Tibial nerve (tissue), 4 donors: ENCODE measurements around the gene KRTAP6-3. TPM values are rescaled to one million over a fixed set of nuclear protein-coding genes. Genes with fewer than 3 reads are reported as not detected.

ENCODE experiments used
- DNase-seq, 2 donors: peaks; one replicate each; pipeline ENCODE4 v3.0.0-alpha.2; 2019; ENCODE audit warnings: low spot score in 2 of 2
- H3K27ac ChIP-seq, 4 donors: fragments of 200-600 bp; sonication (generic) in 3 of 4; one replicate each; pipeline ENCODE4 v1.5.1; 2017 to 2019; ENCODE audit warnings: mild to moderate bottlenecking in 1 of 4
- H3K27me3 ChIP-seq, 2 donors: fragments of 200-600 bp; sonication (generic) in 1 of 2; one replicate each; pipeline versions ENCODE4 v1.5.1 to v1.6.0; 2017 to 2019
- H3K36me3 ChIP-seq, 3 donors: fragments of 200-600 bp; sonication (generic); one replicate each; pipeline ENCODE4 v1.5.1; 2018 to 2019
- H3K4me1 ChIP-seq, 4 donors: fragments of 200-600 bp; sonication (generic) in 3 of 4; one replicate each; pipeline ENCODE4 v1.5.1; 2017 to 2019
- H3K4me3 ChIP-seq, 4 donors: fragments of 200-600 bp; sonication (generic) in 3 of 4; one replicate each; pipeline ENCODE4 v1.5.1; 2017 to 2019; ENCODE audit warnings: mild to moderate bottlenecking in 1 of 4, moderate library complexity in 1 of 4
- H3K9me3 ChIP-seq, 4 donors: fragments of 200-600 bp; sonication (generic) in 3 of 4; one replicate each; pipeline ENCODE4 v1.5.1; 2017 to 2019
- CTCF ChIP-seq, 5 experiments: fragments of 200-600 bp in 3 of 5; fragments of 450-650 bp in 2 of 5; sonication (generic) in 3 of 5; IDR thresholded peaks; one replicate each; pipeline ENCODE4 v1.5.1; 2016 to 2019; ENCODE audit warnings: antibody characterized with exemption in 5 of 5, mild to moderate bottlenecking in 3 of 5, moderate library complexity in 2 of 5
- EP300 ChIP-seq, 2 donors: sonication (generic); formaldehyde crosslinking; IDR thresholded peaks; one replicate each; pipeline ENCODE4 v1.6.1; 2017; ENCODE audit warnings: antibody characterized with exemption in 2 of 2, mild to moderate bottlenecking in 1 of 2
- POLR2A ChIP-seq, 2 donors: fragments of 450-650 bp; IDR thresholded peaks; one replicate each; pipeline ENCODE4 v1.6.1; 2017; ENCODE audit warnings: antibody characterized with exemption in 2 of 2, mild to moderate bottlenecking in 2 of 2, moderate library complexity in 2 of 2
- WGBS, 2 donors: methylation state at CpG; one replicate each; pipeline ENCODE4 v1.1.5; 2018; 5-methylcytosine and 5-hydroxymethylcytosine counted together
- total RNA-seq, 4 donors: library from RNA; depleted of rRNA; stranded (reverse); fragments of >200 nt; gene quantifications; one replicate each; pipeline ENCODE4 v1.1.0, GENCODE V29; 2016

Gene KRTAP6-3
- total RNA-seq, 4 donors from 2014 or later: not detected

- Histone ChIP-seq H3K4me1 (no peaks in the 10 kb centered on the region), H3K27ac (no peak overlapping the region), H3K36me3 (no peaks in the 10 kb centered on the region), H3K4me3 (no peak overlapping the region), H3K9me3 (no peaks in the 10 kb centered on the region), H3K27me3 (no peaks in the 10 kb centered on the region)
- WGBS, 2 donors: 61 to 75% methylated on average over 6 of the region's 6 CpGs
- TF ChIP-seq POLR2A (IDR thresholded peaks at IDR 0.05) (no peak), EP300 (IDR thresholded peaks at IDR 0.05) (no peak), CTCF (IDR thresholded peaks at IDR 0.05) (no peak)
- no peak for DNase-seq
These were observed 29.2 kb upstream of the KRTAP6-3 start for GRCh38 chr21:30563072-30563471.

- no peak for DNase-seq
- whole genome bisulfite sequencing, 2 donors: 88 to 89% methylated on average over 2 of the region's 2 CpGs
- Histone ChIP-seq H3K27ac (no peak overlapping the region), H3K27me3 (no peaks in the 10 kb centered on the region), H3K4me1 (no peaks in the 10 kb centered on the region), H3K36me3 (no peaks in the 10 kb centered on the region), H3K4me3 (no peak overlapping the region), H3K9me3 (no peaks in the 10 kb centered on the region)
- TF ChIP-seq EP300 (IDR thresholded peaks at IDR 0.05): no peak
- no peak for TF ChIP-seq CTCF (IDR thresholded peaks at IDR 0.05)
- no peak for TF ChIP-seq POLR2A (IDR thresholded peaks at IDR 0.05)
These were observed 28.6 kb upstream of the KRTAP6-3 start for GRCh38 chr21:30563630-30564029.

GRCh38 chr21:30567617-30568016, 24.6 kb upstream of the KRTAP6-3 start:
- H3K4me3 ChIP-seq: no peak overlapping the region
- no peaks in the 10 kb centered on the region for H3K9me3 ChIP-seq
- no peaks in the 10 kb centered on the region for H3K27me3 ChIP-seq
- H3K27ac ChIP-seq: no peak overlapping the region
- H3K4me1 ChIP-seq: no peaks in the 10 kb centered on the region
- no peaks in the 10 kb centered on the region for H3K36me3 ChIP-seq
- no peak for DNase-seq
- TF ChIP-seq POLR2A (IDR thresholded peaks at IDR 0.05) (no peak), CTCF (IDR thresholded peaks at IDR 0.05) (no peak), EP300 (IDR thresholded peaks at IDR 0.05) (no peak)

GRCh38 chr21:30577766-30578165, 14.5 kb upstream of the KRTAP6-3 start:
- no peaks in the 10 kb centered on the region for H3K36me3 ChIP-seq
- no peak for TF ChIP-seq CTCF (IDR thresholded peaks at IDR 0.05)
- TF ChIP-seq EP300 (IDR thresholded peaks at IDR 0.05): no peak
- TF ChIP-seq POLR2A (IDR thresholded peaks at IDR 0.05): no peak
- no peak overlapping the region for H3K27ac ChIP-seq
- no peaks in the 10 kb centered on the region for H3K4me1 ChIP-seq
- no peak overlapping the region for H3K4me3 ChIP-seq
- no peak for DNase-seq
- H3K27me3 ChIP-seq: no peaks in the 10 kb centered on the region
- no peaks in the 10 kb centered on the region for H3K9me3 ChIP-seq

- H3K27me3 ChIP-seq: no peaks in the 10 kb centered on the region
- no peaks in the 10 kb centered on the region for H3K36me3 ChIP-seq
- H3K9me3 ChIP-seq: no peaks in the 10 kb centered on the region
- TF ChIP-seq POLR2A (IDR thresholded peaks at IDR 0.05) (no peak), EP300 (IDR thresholded peaks at IDR 0.05) (no peak), CTCF (IDR thresholded peaks at IDR 0.05) (no peak)
- H3K4me1 ChIP-seq: no peaks in the 10 kb centered on the region
- H3K4me3 ChIP-seq: no peak overlapping the region
- 54 to 57% methylated on average over 1 of the region's 1 CpG for WGBS, 2 donors
- H3K27ac ChIP-seq: no peak overlapping the region
- DNase-seq: no peak
These were observed 12.9 kb upstream of the KRTAP6-3 start for GRCh38 chr21:30579346-30579745.
